Stomach (tissue), 4 donors: Measurements from ENCODE around the gene MYO18A.

Experiments used
- POLR2A ChIP-seq, 4 donors: fragments of 450-650 bp; IDR thresholded peaks; one replicate each; pipeline ENCODE4 v1.6.1; 2016; ENCODE audit warnings: antibody characterized with exemption in 4 of 4, control low read depth in 2 of 4, mild to moderate bottlenecking in 1 of 4, moderate library complexity in 1 of 4
- TF ChIP-seq, protein P1 (sequence below), 7 experiments: fragments of 450-650 bp in 4 of 7; fragments of 200-600 bp in 3 of 7; sonication (generic) in 3 of 7; IDR thresholded peaks; one replicate each; pipeline ENCODE4 v1.5.1; 2016 to 2019; ENCODE audit warnings: antibody characterized with exemption in 7 of 7, control low read depth in 2 of 7, mild to moderate bottlenecking in 1 of 7

DNA sequence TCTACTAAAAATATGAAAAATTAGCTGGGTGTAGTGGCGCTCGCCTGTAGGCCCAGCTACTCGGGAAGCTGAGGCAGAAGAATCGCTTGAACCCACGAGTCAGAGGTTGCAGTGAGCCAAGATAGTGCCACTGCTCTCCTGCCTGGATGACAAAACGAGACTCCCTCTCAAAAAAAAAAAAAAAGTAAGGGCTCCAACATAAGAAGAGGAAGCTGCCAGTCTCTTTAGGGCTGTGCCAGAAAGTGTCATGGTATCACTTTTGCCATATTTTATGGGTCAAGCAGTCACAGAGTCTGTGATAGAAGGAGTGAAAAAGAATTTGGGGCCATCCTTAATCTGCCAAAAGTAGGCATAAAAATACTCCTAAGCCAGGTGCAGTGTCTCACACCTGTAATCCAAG is 138.6 kb downstream of the MYO18A start:
- no peak for TF ChIP-seq POLR2A (IDR thresholded peaks at IDR 0.05)
- TF ChIP-seq, protein P1, sequence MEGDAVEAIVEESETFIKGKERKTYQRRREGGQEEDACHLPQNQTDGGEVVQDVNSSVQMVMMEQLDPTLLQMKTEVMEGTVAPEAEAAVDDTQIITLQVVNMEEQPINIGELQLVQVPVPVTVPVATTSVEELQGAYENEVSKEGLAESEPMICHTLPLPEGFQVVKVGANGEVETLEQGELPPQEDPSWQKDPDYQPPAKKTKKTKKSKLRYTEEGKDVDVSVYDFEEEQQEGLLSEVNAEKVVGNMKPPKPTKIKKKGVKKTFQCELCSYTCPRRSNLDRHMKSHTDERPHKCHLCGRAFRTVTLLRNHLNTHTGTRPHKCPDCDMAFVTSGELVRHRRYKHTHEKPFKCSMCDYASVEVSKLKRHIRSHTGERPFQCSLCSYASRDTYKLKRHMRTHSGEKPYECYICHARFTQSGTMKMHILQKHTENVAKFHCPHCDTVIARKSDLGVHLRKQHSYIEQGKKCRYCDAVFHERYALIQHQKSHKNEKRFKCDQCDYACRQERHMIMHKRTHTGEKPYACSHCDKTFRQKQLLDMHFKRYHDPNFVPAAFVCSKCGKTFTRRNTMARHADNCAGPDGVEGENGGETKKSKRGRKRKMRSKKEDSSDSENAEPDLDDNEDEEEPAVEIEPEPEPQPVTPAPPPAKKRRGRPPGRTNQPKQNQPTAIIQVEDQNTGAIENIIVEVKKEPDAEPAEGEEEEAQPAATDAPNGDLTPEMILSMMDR (IDR thresholded peaks at IDR 0.05), result no peak
